H7 (cell line): ENCODE data around the gene CASP14. TPM values are rescaled to one million over a fixed set of nuclear protein-coding genes. Genes with fewer than 3 reads are reported as not detected.
"Not testable (repeated sequence)": the region's sequence is repeated elsewhere in the genome, so short reads cannot be mapped to it uniquely, and the experiment has no call there.

Source experiments
- DNase-seq: peaks from one replicate; pipeline ENCODE4 v3.0.0; 2012
- H3K27me3 ChIP-seq: 2 replicates; pipeline ENCODE4 v1.6.0; 2011; ENCODE audit warnings: mild to moderate bottlenecking, low read length; ENCODE audit not compliant: control insufficient read depth, insufficient read depth
- H3K36me3 ChIP-seq: replicated peaks from 2 replicates; pipeline ENCODE4 v1.5.1; 2011; ENCODE audit warnings: low read length; ENCODE audit not compliant: control insufficient read depth, insufficient read depth
- H3K4me3 ChIP-seq: 2 replicates; pipeline ENCODE4 v1.5.1; 2011; ENCODE audit warnings: low read depth, mild to moderate bottlenecking, control low read depth, low read length, moderate library complexity; ENCODE audit not compliant: insufficient read depth
- total RNA-seq: library from RNA; depleted of rRNA; stranded (reverse); fragments of >200 nt; shearing (Covaris generic); gene quantifications from 2 replicates; pipeline ENCODE4 v1.2.3, GENCODE V29; 2014; rRNA removed

CASP14 gene
- total RNA-seq, 1 experiment from 2014 or later = not detected

- no peaks in the 10 kb centered on the region for H3K27me3 ChIP-seq
- H3K36me3 ChIP-seq = no peaks in the 10 kb centered on the region
- no peak overlapping the region for H3K4me3 ChIP-seq
- DNase-seq = no peak
Measured at GRCh38 chr19:15093001-15093400, 43.7 kb downstream of the CASP14 start.

- H3K36me3 ChIP-seq = no peaks in the 10 kb centered on the region
- H3K4me3 ChIP-seq = no peak overlapping the region
- H3K27me3 ChIP-seq = no peaks in the 10 kb centered on the region
- no peak for DNase-seq
Measured at GRCh38 chr19:15096223-15096622, 46.9 kb downstream of the CASP14 start.

DNA sequence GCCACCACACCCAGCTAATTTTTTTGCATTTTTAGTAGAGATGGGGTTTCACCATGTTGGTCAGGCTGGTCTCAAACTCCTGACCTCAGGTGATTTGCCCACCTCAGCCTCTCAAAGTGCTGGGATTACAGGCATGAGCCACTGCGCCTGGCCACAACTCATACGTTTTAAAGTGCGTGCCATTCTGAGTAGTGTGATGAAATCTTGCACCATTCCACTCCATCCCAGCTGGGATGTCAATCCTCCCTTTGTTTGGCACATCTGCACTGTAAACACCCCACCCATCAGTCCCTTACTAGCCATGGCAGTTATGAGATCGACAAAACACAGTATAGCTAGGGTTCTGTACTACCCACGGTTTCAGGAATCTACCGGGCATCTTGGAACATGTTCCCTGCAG, 48.7 kb downstream of the CASP14 start:
- not testable (repeated sequence) for H3K4me3 ChIP-seq, DNase-seq, H3K27me3 ChIP-seq, H3K36me3 ChIP-seq

- DNase-seq = no peak
- Histone ChIP-seq H3K36me3 (no peaks in the 10 kb centered on the region), H3K27me3 (no peaks in the 10 kb centered on the region), H3K4me3 (no peak overlapping the region)
Measured at GRCh38 chr19:15098460-15098859, 49.2 kb downstream of the CASP14 start.

DNA sequence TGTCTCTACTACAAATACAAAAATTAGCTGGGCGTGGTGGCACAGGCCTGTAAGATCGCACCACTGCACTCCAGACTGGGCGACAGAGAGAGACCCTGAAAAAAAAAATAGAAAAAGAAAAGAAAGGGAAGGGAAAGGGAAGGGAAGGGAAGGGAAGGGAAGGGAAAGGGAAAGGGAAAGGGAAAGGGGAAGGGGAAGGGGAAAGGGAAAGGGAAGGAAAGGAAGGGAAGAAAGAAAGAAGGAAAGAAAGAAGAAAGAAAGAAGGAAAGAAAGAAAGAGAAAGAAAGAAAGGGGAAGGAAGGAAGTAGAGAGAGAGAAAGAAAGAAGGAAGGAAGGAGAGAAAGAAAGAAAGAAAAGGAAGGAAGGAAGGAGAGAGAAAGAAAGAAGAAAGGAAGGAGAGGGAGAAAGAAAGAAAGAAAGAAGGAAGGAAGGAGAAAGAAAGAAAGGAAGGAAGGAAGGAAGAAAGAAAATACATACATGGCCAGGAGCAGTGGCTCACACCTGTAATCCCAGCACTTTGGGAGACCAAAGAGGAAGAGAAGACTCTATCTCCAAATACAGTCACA, 49.8 kb downstream of the CASP14 start:
- H3K27me3 ChIP-seq = no peaks in the 10 kb centered on the region
- H3K36me3 ChIP-seq = no peaks in the 10 kb centered on the region
- DNase-seq = no peak
- no peak overlapping the region for H3K4me3 ChIP-seq

- DNase-seq = peak; percentile 77
- Histone ChIP-seq H3K27me3 (no peaks in the 10 kb centered on the region), H3K4me3 (no peak overlapping the region), H3K36me3 (no peaks in the 10 kb centered on the region)
Measured at GRCh38 chr19:15101479-15102082, 52.3 kb downstream of the CASP14 start.

GRCh38 chr19:15104003-15104402, 54.7 kb downstream of the CASP14 start:
- no peaks in the 10 kb centered on the region for H3K36me3 ChIP-seq
- no peak overlapping the region for H3K4me3 ChIP-seq
- DNase-seq = no peak
- no peaks in the 10 kb centered on the region for H3K27me3 ChIP-seq

DNA sequence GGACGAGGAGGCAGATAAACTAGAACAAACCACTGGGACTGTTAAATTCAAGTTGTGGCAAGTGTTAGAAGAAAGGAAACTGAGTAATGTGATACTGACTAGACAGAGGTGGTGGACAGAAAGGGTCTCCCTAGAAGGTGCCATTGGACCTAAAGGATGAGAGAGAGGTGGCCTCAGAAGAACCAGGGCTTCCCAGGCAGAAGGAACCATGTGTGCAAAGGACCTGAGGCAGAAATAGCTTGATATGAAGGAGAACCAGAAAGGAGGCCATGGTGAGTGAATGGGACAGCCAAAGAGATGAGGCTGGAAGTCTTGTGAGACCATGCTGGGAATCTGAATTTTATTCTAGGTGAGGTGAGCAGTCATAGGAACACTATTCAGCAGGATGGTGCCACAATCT, 55.1 kb downstream of the CASP14 start:
- H3K27me3 ChIP-seq = no peaks in the 10 kb centered on the region
- DNase-seq = no peak
- H3K4me3 ChIP-seq = no peak overlapping the region
- H3K36me3 ChIP-seq = no peaks in the 10 kb centered on the region; the same call in 1 of the 2 replicates

GRCh38 chr19:15105044-15105443, 55.8 kb downstream of the CASP14 start:
- no peak for DNase-seq
- no peaks in the 10 kb centered on the region for H3K27me3 ChIP-seq
- no peak overlapping the region for H3K4me3 ChIP-seq
- H3K36me3 ChIP-seq = no peaks in the 10 kb centered on the region; the same call in 1 of the 2 replicates

DNA sequence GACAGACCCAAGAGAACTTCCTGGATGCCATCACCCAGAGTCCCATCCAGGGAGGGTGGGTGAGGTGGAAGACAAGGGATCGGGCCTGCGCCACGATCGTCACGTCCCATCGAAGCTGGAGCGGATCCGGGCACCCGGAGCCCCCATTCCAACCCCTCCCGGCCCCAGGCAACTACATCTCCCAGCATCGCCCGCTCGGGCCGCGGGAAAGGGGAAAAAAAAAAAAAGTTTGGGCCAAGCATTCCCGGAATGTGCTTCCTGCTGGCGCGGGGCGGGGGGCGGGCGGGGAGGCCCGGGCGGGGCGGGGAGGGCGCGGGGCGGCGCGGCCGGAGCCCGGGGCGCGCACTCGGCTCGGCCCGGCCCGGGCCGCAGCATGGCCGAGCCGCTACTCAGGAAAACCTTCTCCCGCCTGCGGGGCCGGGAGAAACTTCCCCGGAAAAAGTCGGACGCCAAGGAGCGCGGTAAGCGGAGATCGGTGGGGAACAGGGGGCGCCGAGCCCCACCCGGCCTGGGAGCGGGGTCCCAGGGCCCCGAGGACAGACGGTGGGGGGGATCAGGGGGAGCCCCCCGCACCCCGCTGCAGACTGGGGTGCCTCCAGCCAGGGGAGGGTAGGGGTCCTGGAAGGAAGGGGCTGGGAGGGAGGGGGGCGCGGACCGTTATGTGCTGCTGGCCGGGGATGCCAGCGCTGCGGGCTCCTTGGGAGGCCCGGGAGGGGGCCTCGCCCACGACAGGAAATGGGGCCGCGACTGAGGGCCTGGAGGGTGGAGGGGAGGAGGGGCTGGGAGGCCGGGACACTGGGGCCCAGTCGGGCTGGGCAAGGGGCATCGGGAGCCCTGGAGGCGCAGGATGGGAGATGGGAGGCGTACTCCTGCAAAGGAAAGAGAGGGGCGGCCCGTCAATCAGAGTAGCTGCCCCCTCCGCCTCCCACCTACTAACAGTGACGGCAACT, 58.1 kb downstream of the CASP14 start, which contains the start of gene SYDE1:
SYDE1 (plus strand) TSS at position 341 of the 950 bp plus-strand sequence; CDS start at position 374, 33 bp downstream.
- DNase-seq = peak; percentile 97
- peaks cover 12% of the 10 kb centered on the region for H3K36me3 ChIP-seq

More for the DNA sequence above, 58.1 kb downstream of the CASP14 start, which contains the start of gene SYDE1:
- peak within 1 kb of the TSS; percentile 75 for H3K4me3 ChIP-seq
- no peaks in the 10 kb centered on the region for H3K27me3 ChIP-seq

Other genes with a start within 250 kb of the CASP14 start
- not detected in 2 replicates for gene OR7A5, start 214.3 kb upstream of the CASP14 start, total RNA-seq
- gene OR7C1, start 214.3 kb upstream of the CASP14 start, total RNA-seq = not detected in 2 replicates
- gene OR7A10, start 200.6 kb upstream of the CASP14 start, total RNA-seq = not detected in 2 replicates
- not detected in 2 replicates for gene OR7A17, start 163.3 kb upstream of the CASP14 start, total RNA-seq
- gene OR7C2, start 108.0 kb upstream of the CASP14 start, total RNA-seq = not detected in 2 replicates
- 0.62 TPM in 1 of 2 replicates, not detected in the other for gene SLC1A6, start 69.6 kb upstream of the CASP14 start, total RNA-seq
- gene OR1I1, start 32.7 kb downstream of the CASP14 start, total RNA-seq = not detected in 2 replicates
- 13.7 and 17.5 TPM in 2 replicates for gene SYDE1, start 57.9 kb downstream of the CASP14 start, total RNA-seq
- gene NOTCH3, start 151.5 kb downstream of the CASP14 start, total RNA-seq = 47.0 and 52.1 TPM in 2 replicates
- gene EPHX3, start 183.0 kb downstream of the CASP14 start, total RNA-seq = 5.4 and 6.2 TPM in 2 replicates